NB4 (cell line): Measurements from ENCODE around the gene HPCAL1.
"Not testable (repeated sequence)": the region's sequence is repeated elsewhere in the genome, so short reads cannot be mapped to it uniquely, and the experiment has no call there.

Source experiments
- DNase-seq: peaks from one replicate; pipeline ENCODE4 v3.0.0; 2010; ENCODE audit warnings: low read depth
- H3K4me3 ChIP-seq: one replicate; pipeline ENCODE4 v1.5.1; 2011; ENCODE audit warnings: mild to moderate bottlenecking, low read depth, low read length, moderate library complexity
- CTCF ChIP-seq: IDR thresholded peaks from one replicate; pipeline ENCODE4 v1.5.1; 2012; ENCODE audit warnings: low read depth, low read length
- MAX ChIP-seq: IDR thresholded peaks from 2 replicates; pipeline ENCODE4 v1.6.1; 2011; ENCODE audit warnings: low read depth, low read length
- MYC ChIP-seq: IDR thresholded peaks from 2 replicates; pipeline ENCODE4 v1.6.1; 2011; ENCODE audit warnings: low read depth, low read length
- POLR2A ChIP-seq: IDR thresholded peaks from 2 replicates; pipeline ENCODE4 v1.6.1; 2011; ENCODE audit warnings: mild to moderate bottlenecking; ENCODE audit not compliant: insufficient read length; ENCODE audit errors: extremely low read depth

Gene HPCAL1

GRCh38 chr2:10454505-10454904 lies 151.8 kb downstream of the HPCAL1 start:
- no peak for DNase-seq
- TF ChIP-seq MAX (no peak), CTCF (no peak), MYC (no peak), POLR2A (no peak)
- H3K4me3 ChIP-seq: no peak overlapping the region

GRCh38 chr2:10457195-10457594 lies 154.5 kb downstream of the HPCAL1 start:
- not testable (repeated sequence) for H3K4me3 ChIP-seq, DNase-seq

GRCh38 chr2:10457846-10458598 lies 155.3 kb downstream of the HPCAL1 start:
- no peak for DNase-seq
- H3K4me3 ChIP-seq: no peak overlapping the region
- TF ChIP-seq MAX (no peak), CTCF (no peak)

GRCh38 chr2:10460366-10460796 lies 157.7 kb downstream of the HPCAL1 start:
- TF ChIP-seq POLR2A: no peak
- TF ChIP-seq CTCF: no peak
- TF ChIP-seq MYC: no peak
- TF ChIP-seq MAX: no peak
- no peak overlapping the region for H3K4me3 ChIP-seq
- DNase-seq: no peak

- no peak for DNase-seq
- no peak overlapping the region for H3K4me3 ChIP-seq
- TF ChIP-seq MYC (no peak), POLR2A (no peak), MAX (no peak), CTCF (no peak)
Observed at GRCh38 chr2:10462178-10463083, 159.7 kb downstream of the HPCAL1 start.

GRCh38 chr2:10465910-10466309 lies 163.2 kb downstream of the HPCAL1 start:
- H3K4me3 ChIP-seq: no peak overlapping the region
- no peak for DNase-seq
- TF ChIP-seq CTCF (no peak), MYC (no peak), MAX (no peak), POLR2A (no peak)
